Stimulated activated CD4-positive, alpha-beta T cell treated with anti-CD3 and anti-CD28 coated beads, Interleukin-1b, Interleukin-23, amount 100 ng/mL, for 4 hours (primary cell): Measurements from ENCODE around the gene ZNF639.

ENCODE experiments used
- DNase-seq, 2 donors: peaks; one replicate each; pipeline ENCODE4 v3.0.0-alpha.2; 2020; ENCODE audit warnings: low read depth in 2 of 2

ZNF639 gene

DNA sequence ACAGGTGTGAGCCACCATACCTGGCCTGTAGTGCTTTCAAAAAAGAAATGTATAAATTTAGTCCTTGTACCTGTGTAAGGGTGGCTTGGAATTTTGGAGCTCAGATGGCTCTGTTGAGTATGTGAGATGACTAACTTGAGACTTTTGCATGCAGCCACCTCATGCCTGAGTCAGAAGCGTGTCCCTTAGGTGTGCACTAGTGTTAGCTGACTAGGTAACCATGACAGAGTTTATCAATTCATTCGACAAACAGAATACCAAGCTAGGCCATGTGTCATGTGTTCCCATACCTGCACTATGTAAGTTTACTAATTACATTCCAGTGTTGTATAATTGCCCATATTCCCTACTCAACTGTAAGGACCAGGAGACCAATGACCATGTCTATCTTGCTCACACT lies 4.0 kb upstream of the ZNF639 start:
- no peak for DNase-seq

DNA sequence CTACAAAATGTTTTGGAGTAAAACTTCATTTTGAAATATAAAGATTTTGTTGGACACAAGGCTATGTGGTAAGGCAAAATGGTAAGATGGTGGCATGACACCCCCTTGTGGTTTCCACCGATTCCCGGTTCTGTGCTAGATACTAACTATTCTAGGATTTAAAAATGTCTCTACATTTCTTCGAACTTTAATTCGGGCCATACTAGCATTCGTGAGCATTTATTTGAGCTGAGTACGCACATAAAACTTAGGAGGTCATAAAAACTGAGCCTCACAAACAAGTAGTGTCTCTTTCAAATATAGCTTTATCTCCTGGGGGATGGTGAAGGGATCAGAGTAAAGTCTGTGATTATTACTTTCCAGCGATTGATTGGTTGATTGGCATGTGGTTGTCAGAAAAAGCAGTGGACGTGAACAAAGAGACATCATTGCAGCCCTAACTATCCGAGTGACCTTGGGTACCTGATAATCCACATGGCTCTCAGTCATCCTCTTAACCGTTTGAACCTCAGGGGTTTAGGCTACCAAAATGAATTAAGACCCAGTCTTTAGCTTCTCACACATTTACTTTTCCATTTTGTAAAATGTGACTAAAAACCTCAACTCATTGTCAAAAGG lies 1.1 kb upstream of the ZNF639 start:
- no peak for DNase-seq

DNA sequence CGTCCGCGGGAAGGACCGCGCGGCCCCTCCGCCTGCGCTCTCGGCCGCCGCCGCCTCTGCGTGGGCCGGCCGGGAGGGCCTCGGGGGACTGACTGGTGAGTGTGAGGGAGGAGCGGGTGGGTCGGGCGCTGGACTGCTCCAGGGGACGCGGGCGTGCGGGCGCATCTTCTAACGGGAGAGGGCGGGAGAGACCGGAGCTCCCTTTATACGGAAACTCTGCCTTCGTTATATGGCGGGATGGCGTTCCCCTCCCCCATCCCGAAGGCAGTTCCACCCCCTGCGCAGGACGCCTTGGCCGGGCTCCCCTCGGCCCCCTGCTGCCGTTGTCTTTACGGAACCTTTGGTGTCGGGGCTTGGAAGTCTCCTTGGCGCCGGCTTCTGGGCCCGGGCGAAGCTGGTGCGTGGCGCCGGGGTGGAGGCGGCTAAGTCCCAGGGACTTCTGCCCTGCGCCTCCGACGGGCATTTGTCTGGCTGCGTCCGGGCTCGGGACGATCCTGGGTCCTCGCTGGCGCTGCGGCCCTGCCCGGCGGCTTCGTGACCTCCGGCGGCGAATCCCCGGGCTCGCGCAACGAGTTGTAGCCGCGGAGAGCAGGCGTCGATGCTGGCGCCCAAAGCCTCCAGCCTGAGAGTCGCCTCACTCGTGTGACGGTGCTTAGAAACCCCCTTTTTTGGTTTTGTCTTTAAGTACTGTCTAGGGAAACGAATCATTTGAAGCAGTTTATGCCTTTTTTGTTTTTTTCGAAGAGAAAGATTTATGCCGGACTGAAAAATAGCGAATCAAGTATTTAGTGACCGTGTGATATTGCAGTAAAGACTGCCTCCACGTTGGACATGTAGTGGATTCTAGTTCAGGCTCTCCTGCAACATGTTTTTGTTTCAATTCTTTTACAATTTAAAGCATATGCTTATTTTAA lies 623 bp downstream of the ZNF639 start:
- peak; percentile 38 to 56 for DNase-seq

DNA sequence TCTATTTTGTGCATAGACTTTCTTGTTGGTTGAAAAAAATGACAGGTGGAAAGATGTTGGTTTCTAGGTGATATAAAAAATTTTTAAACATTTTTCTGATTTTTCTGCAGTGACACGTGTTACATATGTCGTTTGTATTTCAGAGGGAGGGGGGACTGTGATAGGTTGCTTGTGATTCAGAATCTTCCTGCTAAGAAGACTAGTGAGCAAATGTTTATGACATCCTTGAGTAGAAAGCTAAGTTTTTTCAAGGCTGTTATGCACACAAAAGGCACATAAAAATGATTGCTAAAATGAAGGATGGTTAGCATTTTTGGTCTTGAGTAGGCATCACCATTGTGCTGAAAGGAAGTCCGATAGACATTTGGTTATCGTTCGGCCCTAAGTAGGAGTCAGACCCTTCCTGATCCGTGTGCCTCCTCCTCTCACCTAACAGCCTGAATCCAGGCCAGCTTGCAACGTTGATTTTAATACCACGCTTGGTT lies 1.5 kb downstream of the ZNF639 start:
- no peak for DNase-seq

DNA sequence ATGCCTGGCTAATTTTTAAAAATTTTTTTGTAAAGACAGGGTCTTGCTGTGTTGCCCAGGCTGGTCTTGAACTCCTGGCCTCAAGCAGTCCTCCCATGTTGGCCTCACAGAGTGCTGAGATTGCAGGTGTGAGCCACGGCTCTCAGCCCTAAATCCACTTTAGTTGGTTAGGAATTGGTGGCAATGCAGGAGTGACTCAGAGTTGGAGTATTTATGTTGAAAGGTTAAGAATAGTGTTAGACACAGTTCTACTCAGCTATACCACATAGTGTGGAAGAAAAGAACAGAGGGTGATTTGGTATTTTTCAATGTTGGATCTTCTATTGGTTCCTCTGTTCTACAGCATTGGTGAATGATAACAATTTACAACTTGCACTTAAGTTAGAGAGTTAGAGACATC lies 7.6 kb downstream of the ZNF639 start:
- no peak for DNase-seq

DNA sequence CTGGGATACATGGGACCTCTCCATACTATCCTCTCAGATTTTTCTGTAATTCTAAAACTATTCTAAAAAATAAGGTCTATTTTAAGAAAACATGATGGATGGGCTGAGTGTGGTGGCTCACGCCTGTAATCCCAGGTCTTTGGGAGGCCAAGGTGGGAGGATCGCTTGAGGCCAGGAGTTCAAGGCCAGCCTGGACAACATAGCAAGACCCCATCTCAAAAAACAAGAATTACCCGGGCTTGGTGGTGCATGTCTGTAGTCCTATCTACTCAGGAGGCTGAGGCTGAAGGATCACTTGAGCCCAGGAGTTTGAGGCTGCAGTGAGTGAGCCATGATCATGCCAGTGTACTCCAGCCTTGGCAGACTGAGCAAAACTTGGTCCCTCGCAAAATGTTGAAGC lies 9.4 kb downstream of the ZNF639 start:
- DNase-seq = no peak

DNA sequence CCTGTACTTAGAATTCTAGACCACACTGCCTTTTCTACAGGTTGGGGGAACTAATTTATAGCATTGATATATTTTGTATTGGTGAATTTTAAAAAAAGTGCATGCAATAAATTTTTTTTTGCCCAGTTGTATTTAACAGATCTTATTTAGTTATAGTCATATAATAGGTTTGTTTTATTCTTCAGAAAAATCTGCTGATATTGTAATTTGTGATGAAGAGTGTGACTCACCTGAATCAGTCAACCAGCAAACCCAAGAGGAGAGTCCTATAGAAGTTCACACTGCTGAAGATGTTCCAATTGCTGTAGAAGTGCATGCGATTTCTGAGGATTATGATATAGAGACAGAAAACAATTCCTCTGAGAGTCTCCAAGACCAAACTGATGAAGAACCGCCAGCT lies 10.3 kb downstream of the ZNF639 start:
- no peak for DNase-seq

DNA sequence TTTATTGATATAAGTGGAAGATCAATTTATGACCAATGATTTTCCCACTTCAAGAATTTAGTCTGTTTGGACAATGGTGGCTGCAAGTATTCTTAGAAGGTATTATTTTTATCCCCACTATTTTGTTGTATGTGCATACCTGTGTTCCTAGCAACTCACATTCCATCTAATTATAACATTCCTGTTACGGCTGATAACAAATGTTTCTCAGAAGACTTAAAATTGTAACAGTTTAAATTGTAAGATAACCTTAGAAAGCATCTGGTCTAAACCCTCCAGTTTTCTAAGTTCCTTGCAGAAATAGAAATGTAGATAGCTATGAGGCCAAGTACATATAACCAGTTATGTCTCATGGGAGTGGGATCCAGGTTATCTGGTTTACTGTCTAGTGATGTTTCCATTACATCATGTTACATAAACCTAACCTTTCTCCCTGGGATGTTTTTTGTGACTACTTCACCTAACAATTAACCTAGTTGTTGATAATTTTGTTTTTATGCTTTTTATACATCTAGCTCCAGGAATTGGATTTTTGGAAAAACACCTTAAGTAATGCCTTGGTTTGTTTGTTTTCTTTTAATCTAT lies 13.6 kb downstream of the ZNF639 start:
- DNase-seq = no peak

DNA sequence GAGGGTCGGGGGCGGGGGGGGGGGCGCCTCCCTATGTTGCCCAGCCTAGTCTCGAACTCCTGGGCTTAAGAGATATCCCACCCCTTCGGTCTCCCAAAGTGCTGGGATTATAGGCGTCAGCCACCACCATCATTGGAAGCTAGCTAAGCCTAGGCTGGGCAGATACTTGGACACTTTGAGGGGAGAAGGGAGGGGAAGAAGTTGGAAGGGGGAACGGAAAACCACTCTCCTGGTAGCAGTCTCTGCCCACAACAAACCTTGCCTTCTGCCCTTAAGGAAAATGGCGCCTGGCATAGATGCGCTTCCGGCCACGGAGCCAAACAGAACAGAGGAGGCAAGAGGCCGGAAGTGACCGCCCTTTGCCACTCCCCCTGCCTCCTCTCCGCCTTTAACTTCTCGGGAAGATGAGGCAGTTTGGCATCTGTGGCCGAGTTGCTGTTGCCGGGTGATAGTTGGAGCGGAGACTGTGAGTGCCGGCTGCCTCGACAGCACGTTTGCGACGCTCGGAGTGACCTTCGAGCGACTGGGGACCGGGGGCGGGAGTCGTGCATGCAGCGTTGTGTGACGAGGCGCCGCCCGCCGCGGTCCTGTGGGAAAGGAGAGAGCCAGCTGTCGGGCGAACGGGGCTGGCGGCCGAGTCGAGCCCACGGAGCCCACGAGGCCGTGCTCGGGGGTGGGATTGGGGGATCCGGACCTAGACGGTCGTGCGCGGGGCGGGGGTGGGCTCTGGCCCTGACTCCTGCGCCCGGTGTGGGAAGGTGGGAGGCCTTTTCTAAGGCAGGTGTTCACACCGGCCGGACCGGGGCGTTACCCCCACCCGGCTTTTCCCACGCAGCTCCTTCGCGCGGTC lies 24.7 kb downstream of the ZNF639 start, which contains the start of gene MFN1:
MFN1 (plus strand) TSS at position 365 of the 850 bp plus-strand sequence. CDS start 1,143 bp downstream, outside the sequence.
- DNase-seq = peak; percentile 76 to 77

DNA sequence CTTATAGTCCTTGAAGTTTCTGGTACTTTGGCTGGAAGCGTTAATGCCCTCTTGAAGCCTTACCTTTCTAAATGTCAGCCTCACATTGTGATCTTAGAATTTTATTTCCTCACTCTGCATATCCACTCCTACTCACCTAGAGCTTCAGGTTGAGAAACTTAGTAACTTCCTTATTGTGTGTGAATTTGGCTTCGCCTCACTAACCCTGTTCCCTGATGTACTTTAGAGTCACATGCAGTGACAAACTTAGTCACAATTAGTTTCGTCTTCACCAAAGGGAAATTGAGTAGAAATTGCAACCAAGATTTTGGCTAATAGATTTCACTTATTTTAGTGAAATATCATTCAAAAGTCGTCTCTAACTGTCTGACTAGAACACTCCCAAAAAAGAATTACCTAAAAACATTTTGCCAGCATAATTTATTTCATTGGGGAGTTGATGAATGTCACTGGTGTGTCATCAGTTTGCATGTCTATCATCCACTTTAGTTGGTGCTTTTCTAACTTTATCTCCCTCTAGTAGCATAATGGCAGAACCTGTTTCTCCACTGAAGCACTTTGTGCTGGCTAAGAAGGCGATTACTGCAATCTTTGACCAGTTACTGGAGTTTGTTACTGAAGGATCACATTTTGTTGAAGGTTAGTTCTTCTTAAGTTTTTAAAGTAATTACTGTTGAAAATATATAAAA lies 25.6 kb downstream of the ZNF639 start:
- DNase-seq = no peak

DNA sequence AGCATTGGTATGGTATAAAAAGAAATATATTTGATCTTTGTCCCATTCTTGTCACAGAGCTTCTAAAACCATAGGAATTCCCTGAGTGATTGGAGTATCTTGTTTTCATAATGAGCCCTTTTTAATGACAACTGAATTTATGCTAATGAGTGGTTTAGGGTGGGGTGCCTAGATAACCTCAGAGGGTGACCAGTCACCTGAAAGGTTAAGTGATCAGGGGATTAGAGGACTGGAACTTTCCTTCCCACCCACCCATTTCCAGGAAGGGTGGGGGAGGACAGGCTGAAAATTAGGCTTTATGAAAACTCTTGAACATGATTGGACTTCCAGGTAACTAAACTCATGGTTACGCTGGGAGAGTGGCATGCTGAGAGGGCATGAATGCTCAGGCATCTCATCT lies 33.2 kb downstream of the ZNF639 start:
- DNase-seq = no peak

DNA sequence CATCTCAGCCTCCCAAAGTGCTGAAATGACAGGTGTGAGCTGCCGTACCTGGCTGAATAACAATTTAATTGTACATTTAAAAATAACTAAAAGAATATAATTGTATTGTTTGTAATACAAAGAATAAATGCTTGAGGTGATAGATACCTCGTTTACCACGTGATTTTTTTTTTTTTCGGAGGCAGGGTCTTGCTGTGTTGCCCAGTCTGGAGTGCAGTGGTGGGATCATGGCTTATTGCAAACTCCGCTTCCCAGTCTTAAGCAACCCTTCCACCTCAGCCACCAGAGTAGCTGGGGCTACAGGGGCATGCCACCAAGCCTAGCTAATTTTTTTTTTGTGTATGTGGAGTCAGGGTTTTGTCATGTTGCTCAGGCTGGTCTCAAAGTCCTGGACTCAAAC lies 40.5 kb downstream of the ZNF639 start:
- DNase-seq = no peak

DNA sequence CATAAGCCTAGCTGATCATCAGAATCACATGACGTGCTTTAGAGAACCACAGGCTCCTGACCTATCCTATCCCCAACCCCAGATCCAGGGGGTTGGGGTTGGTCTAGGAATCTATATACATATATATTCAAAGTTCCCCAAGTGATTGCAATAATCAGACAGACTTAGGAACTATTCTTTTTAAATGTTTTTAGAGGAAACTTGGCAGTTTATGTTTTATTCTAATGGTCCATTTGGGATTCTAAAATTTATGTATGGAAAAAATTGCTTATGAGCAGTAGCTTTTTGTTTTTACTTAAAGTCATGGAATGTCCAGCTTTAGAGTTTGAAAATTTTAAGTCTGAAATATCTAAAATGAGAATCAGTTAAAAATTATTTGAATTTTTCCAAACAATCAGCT lies 46.8 kb downstream of the ZNF639 start:
- DNase-seq = no peak

DNA sequence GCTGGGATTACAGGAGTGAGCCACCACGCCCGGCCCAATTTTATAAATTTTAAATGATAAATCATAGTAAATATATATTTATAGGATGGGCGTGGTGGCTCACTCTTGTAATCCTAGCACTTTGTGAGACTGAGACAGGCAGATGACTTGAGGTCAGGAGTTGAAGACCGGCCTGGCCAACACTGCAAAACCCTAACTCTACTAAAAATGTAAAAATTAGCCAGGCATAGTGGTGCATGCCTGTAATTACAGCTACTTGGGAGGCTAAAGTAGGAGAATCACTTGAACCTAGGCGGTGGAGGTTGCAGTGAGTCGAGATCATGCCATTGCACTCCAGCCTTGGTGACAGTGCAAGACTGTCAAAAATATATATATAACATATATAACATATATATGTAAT lies 51.1 kb downstream of the ZNF639 start:
- DNase-seq = no peak

DNA sequence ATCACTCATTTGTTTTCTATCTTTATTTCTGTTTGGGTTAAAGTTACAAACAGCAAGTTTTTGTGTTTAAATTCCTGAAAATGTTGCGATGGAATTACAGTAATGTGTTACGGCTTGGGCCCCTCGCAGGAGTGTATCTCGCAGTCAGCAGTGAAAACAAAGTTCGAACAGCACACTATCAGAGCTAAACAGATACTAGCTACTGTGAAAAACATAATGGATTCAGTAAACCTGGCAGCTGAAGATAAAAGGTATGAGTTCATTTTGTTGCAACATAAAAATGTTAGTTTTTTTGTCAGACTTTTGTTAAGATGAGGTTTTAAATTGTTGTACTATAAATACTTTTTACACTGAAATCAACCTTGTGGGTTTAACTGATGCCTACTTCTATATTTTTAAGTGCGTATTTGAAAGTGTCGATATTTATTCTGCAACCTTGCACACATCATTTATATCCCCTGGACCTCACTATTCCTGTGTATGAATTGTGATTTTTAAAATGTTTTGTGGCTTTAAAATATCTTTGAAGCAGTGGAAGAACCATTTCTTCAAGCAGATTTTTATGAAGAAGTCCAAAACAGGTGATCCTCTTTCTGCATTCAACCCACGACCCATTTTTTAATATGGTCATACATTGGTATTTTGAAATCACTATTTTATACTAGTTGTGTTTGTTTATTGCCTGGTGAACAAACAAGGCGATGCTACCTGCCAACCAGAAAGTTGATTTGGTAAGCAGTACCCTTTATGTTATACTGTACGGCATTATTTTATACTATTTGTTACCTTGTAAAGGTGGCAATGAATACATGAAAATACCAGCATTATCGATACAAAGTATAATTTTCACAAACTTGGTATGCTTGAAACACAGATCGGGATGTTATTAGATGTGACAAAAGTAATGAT lies 52.5 kb downstream of the ZNF639 start:
- no peak for DNase-seq

DNA sequence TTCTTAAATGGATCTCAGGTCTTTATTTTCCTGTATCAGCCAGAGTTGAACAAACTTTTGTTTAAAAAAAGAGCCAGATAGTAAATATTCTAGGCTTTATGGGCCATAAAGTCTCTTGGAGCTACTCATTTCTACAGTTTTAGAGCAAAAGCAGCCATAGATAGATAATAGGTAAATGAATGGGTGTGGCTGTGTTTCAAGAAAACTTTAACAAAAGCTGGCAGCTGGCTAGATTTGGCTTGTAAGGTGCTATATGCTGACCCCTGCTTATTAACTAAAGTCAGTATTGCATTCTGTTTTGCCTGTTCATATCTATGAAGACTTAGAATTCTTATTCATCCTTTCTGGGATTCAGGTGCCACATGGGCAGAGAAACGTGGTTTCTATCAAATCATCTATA lies 53.6 kb downstream of the ZNF639 start:
- DNase-seq = no peak
